Measurements from ENCODE around the gene DHRSX. TPM values are rescaled to one million over a fixed set of nuclear protein-coding genes. Genes with fewer than 3 reads are reported as not detected.

Gene DHRSX
- total RNA-seq, 1 experiment from 2014 or later, result 22.7 TPM

Other genes starting within 250 kb of the DHRSX start
- gene ZBED1, start within 50 bp of the DHRSX start, total RNA-seq (2014; rRNA removed; shearing (Covaris generic)), result 27.6 and 32.7 TPM in 2 replicates
- gene CD99, start 190.3 kb upstream of the DHRSX start, total RNA-seq (2014; rRNA removed; shearing (Covaris generic)), result 223 and 276 TPM in 2 replicates